Trophoblast cell (in vitro differentiated cells and primary cell): ENCODE measurements around the gene SELENOS.
A peak's percentile ranks its signal among the peaks of the same experiment; 100 is the strongest.

Experiments
- DNase-seq, 2 donors: peaks; one replicate each; pipeline ENCODE4 v3.0.0-alpha.2; 2016
- H2AFZ ChIP-seq: 2 replicates; pipeline ENCODE4 v1.6.1; 2013; ENCODE audit warnings: low read length, moderate library complexity, mild to moderate bottlenecking; ENCODE audit not compliant: insufficient read depth, poor library complexity
- H2AK5ac ChIP-seq: 2 replicates; pipeline ENCODE4 v1.6.1; 2013; ENCODE audit warnings: mild to moderate bottlenecking, low read length
- H2BK120ac ChIP-seq: 2 replicates; pipeline ENCODE4 v1.6.1; 2013; ENCODE audit warnings: low read length, mild to moderate bottlenecking, moderate library complexity; ENCODE audit not compliant: insufficient read depth, poor library complexity
- H2BK12ac ChIP-seq: 2 replicates; pipeline ENCODE4 v1.6.1; 2013; ENCODE audit warnings: mild to moderate bottlenecking, low read length, moderate library complexity
- H2BK5ac ChIP-seq: 2 replicates; pipeline ENCODE4 v1.6.1; 2013; ENCODE audit warnings: low read length, low read depth, moderate library complexity, mild to moderate bottlenecking; ENCODE audit not compliant: poor library complexity
- H3K14ac ChIP-seq: 2 replicates; pipeline ENCODE4 v1.6.1; 2013; ENCODE audit warnings: mild to moderate bottlenecking, low read length
- H3K18ac ChIP-seq: 2 replicates; pipeline ENCODE4 v1.6.1; 2013; ENCODE audit warnings: mild to moderate bottlenecking, low read length
- H3K23ac ChIP-seq: 2 replicates; pipeline ENCODE4 v1.6.1; 2013; ENCODE audit warnings: low read length
- H3K27ac ChIP-seq: 2 replicates; pipeline ENCODE4 v1.5.1; 2013; ENCODE audit warnings: low read depth, mild to moderate bottlenecking, inconsistent platforms, low read length, moderate library complexity
- H3K27me3 ChIP-seq: 2 replicates; pipeline ENCODE4 v1.6.1; 2013; ENCODE audit warnings: inconsistent platforms, mild to moderate bottlenecking, low read length, moderate library complexity; ENCODE audit not compliant: insufficient read depth
- H3K36me3 ChIP-seq, 2 experiments: 1 replicate in 1 of 2; 2 replicates in 1 of 2; pipeline ENCODE4 v1.6.1; 2013; ENCODE audit warnings: low read length in 2 of 2, mild to moderate bottlenecking in 2 of 2, moderate library complexity in 1 of 2; ENCODE audit not compliant: insufficient read depth in 2 of 2, control insufficient read depth in 1 of 2
- H3K4ac ChIP-seq: 2 replicates; pipeline ENCODE4 v1.6.1; 2013; ENCODE audit warnings: low read depth, mild to moderate bottlenecking, low read length, moderate library complexity
- H3K4me1 ChIP-seq, 2 experiments: 1 replicate in 1 of 2; 2 replicates in 1 of 2; pipeline ENCODE4 v1.6.1; 2013; ENCODE audit warnings: low read length in 2 of 2, mild to moderate bottlenecking in 2 of 2, moderate library complexity in 1 of 2; ENCODE audit not compliant: insufficient read depth in 2 of 2, control insufficient read depth in 1 of 2
- H3K4me2 ChIP-seq: 2 replicates; pipeline ENCODE4 v1.6.1; 2013; ENCODE audit warnings: inconsistent platforms, mild to moderate bottlenecking, low read length, moderate library complexity
- H3K4me3 ChIP-seq: 2 replicates; pipeline ENCODE4 v1.5.1; 2013; ENCODE audit warnings: mild to moderate bottlenecking, low read depth, low read length, inconsistent platforms
- H3K79me1 ChIP-seq: one replicate; pipeline ENCODE4 v1.6.1; 2013; ENCODE audit warnings: low read length
- H3K79me2 ChIP-seq: 2 replicates; pipeline ENCODE4 v1.6.1; 2013; ENCODE audit warnings: low read length, mild to moderate bottlenecking; ENCODE audit not compliant: control insufficient read depth, insufficient read depth, poor library complexity
- H3K9ac ChIP-seq: 2 replicates; pipeline ENCODE4 v1.6.1; 2013; ENCODE audit warnings: mild to moderate bottlenecking, low read length
- H3K9me3 ChIP-seq: 2 replicates; pipeline ENCODE4 v1.6.1; 2013; ENCODE audit warnings: low read depth, mild to moderate bottlenecking, control low read depth, inconsistent platforms, low read length; ENCODE audit not compliant: insufficient read depth
- H4K12ac ChIP-seq: 2 replicates; pipeline ENCODE4 v1.6.1; 2013; ENCODE audit warnings: low read depth, mild to moderate bottlenecking, low read length, moderate library complexity
- H4K8ac ChIP-seq: 2 replicates; pipeline ENCODE4 v1.6.1; 2013; ENCODE audit warnings: low read depth, mild to moderate bottlenecking, low read length, moderate library complexity
- H4K91ac ChIP-seq: one replicate; pipeline ENCODE4 v1.6.1; 2013; ENCODE audit warnings: low read depth, mild to moderate bottlenecking, low read length, moderate library complexity
- WGBS: extraction: QIAGEN DNeasy Blood & Tissue Kit; methylation state at CpG from one replicate; pipeline ENCODE4 v1.1.7; 2013; ENCODE audit warnings: missing lambda C conversion rate; ENCODE audit not compliant: insufficient read length, insufficient coverage; ENCODE audit errors: extremely low coverage; 5-methylcytosine and 5-hydroxymethylcytosine counted together

The SELENOS gene

GRCh38 chr15:101255615-101256241 is 21.6 kb downstream of the SELENOS start:
- Histone ChIP-seq H3K14ac (no peak overlapping the region), H3K4me3 (no peak overlapping the region), H3K27me3 (no peaks in the 10 kb centered on the region), H3K4me1 (no peaks in the 10 kb centered on the region), H3K79me1 (peaks cover 5% of the 10 kb centered on the region), H3K4ac (no peak overlapping the region), H3K18ac (no peak overlapping the region), H4K91ac (no peak overlapping the region), H2BK12ac (no peak overlapping the region), H4K8ac (no peak overlapping the region), H2AK5ac (no peak overlapping the region), H2BK5ac (no peak overlapping the region), H3K23ac (no peak overlapping the region), H2BK120ac (no peak overlapping the region), H4K12ac (no peak overlapping the region), H3K27ac (no peak overlapping the region), H3K79me2 (peaks cover 5% of the 10 kb centered on the region), H3K9ac (no peak overlapping the region), H2AFZ (no peak overlapping the region), H3K36me3 (no peaks in the 10 kb centered on the region), H3K4me2 (no peak overlapping the region), H3K9me3 (no peaks in the 10 kb centered on the region)
- no CpG with 5 or more reads among the region's 8 CpGs for WGBS
- no peak for DNase-seq

GRCh38 chr15:101255051-101255395 is 22.3 kb downstream of the SELENOS start:
- Histone ChIP-seq H2BK120ac (no peak overlapping the region), H3K4ac (no peak overlapping the region), H3K14ac (no peak overlapping the region), H3K4me1 (no peaks in the 10 kb centered on the region), H3K79me1 (peaks cover 5% of the 10 kb centered on the region), H2AK5ac (no peak overlapping the region), H3K27me3 (no peaks in the 10 kb centered on the region), H3K18ac (no peak overlapping the region), H2BK12ac (no peak overlapping the region), H2BK5ac (no peak overlapping the region), H3K4me3 (no peak overlapping the region), H3K36me3 (no peaks in the 10 kb centered on the region), H4K91ac (no peak overlapping the region), H2AFZ (no peak overlapping the region), H3K9ac (no peak overlapping the region), H4K12ac (no peak overlapping the region), H3K4me2 (no peak overlapping the region), H3K27ac (no peak overlapping the region), H3K9me3 (no peaks in the 10 kb centered on the region), H3K23ac (no peak overlapping the region), H4K8ac (no peak overlapping the region), H3K79me2 (peaks cover 5% of the 10 kb centered on the region)
- no peak for DNase-seq
- WGBS: no CpG with 5 or more reads among the region's 5 CpGs

- Histone ChIP-seq H3K79me1 (peaks cover 5% of the 10 kb centered on the region), H3K27me3 (no peaks in the 10 kb centered on the region), H2BK12ac (no peak overlapping the region), H3K23ac (no peak overlapping the region), H3K9ac (no peak overlapping the region), H3K4me2 (no peak overlapping the region), H3K14ac (no peak overlapping the region), H3K27ac (no peak overlapping the region), H2BK120ac (no peak overlapping the region), H3K4me3 (no peak overlapping the region), H2BK5ac (no peak overlapping the region), H4K8ac (no peak overlapping the region), H3K36me3 (no peaks in the 10 kb centered on the region), H3K79me2 (peaks cover 5% of the 10 kb centered on the region), H4K12ac (no peak overlapping the region), H2AK5ac (no peak overlapping the region), H3K18ac (no peak overlapping the region), H3K4ac (no peak overlapping the region), H4K91ac (no peak overlapping the region), H2AFZ (no peak overlapping the region), H3K4me1 (no peaks in the 10 kb centered on the region), H3K9me3 (peaks cover 2% of the 10 kb centered on the region)
- DNase-seq: no peak
- no CpG with 5 or more reads among the region's 11 CpGs for WGBS
Measured at GRCh38 chr15:101254157-101255050, 22.9 kb downstream of the SELENOS start.

GRCh38 chr15:101252836-101253235 is 24.4 kb downstream of the SELENOS start:
- WGBS: no CpG with 5 or more reads among the region's 3 CpGs
- no peaks in the 10 kb centered on the region for H3K27me3 ChIP-seq

More at GRCh38 chr15:101252836-101253235, 24.4 kb downstream of the SELENOS start:
- H4K8ac ChIP-seq: no peak overlapping the region
- H2BK120ac ChIP-seq: no peak overlapping the region
- H3K14ac ChIP-seq: no peak overlapping the region
- peaks cover 2 to 3% of the 10 kb centered on the region in 2 experiments for H3K4me1 ChIP-seq
- no peak overlapping the region for H2BK12ac ChIP-seq
- no peak overlapping the region for H3K9ac ChIP-seq
- no peak overlapping the region for H2BK5ac ChIP-seq
- H2AK5ac ChIP-seq: no peak overlapping the region
- H3K36me3 ChIP-seq: no peaks in the 10 kb centered on the region
- no peak overlapping the region for H4K91ac ChIP-seq
- H3K9me3 ChIP-seq: peaks cover 2% of the 10 kb centered on the region
- peak overlapping the region; percentile 93 for H3K4me2 ChIP-seq
- H4K12ac ChIP-seq: no peak overlapping the region
- H3K27ac ChIP-seq: no peak overlapping the region
- no peak overlapping the region for H3K18ac ChIP-seq
- H3K4ac ChIP-seq: no peak overlapping the region
- H2AFZ ChIP-seq: no peak overlapping the region
- no peak overlapping the region for H3K23ac ChIP-seq
- peaks cover 5% of the 10 kb centered on the region for H3K79me2 ChIP-seq
- DNase-seq: peak; percentile 43 to 82
- peaks cover 5% of the 10 kb centered on the region for H3K79me1 ChIP-seq
- no peak overlapping the region for H3K4me3 ChIP-seq
